NCI-H524 treated with DMSO at 0.1 percent for 48 hours (cell line): Measurements from ENCODE around the gene RHBDL3.
"Not testable (repeated sequence)": the region's sequence is repeated elsewhere in the genome, so short reads cannot be mapped to it uniquely, and the experiment has no call there.

ENCODE experiments used
- DNase-seq: peaks from one replicate; lab custom pipeline; 2025; lab: John Stamatoyannopoulos, UW

RHBDL3 gene, protein sequence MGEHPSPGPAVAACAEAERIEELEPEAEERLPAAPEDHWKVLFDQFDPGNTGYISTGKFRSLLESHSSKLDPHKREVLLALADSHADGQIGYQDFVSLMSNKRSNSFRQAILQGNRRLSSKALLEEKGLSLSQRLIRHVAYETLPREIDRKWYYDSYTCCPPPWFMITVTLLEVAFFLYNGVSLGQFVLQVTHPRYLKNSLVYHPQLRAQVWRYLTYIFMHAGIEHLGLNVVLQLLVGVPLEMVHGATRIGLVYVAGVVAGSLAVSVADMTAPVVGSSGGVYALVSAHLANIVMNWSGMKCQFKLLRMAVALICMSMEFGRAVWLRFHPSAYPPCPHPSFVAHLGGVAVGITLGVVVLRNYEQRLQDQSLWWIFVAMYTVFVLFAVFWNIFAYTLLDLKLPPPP

DNA sequence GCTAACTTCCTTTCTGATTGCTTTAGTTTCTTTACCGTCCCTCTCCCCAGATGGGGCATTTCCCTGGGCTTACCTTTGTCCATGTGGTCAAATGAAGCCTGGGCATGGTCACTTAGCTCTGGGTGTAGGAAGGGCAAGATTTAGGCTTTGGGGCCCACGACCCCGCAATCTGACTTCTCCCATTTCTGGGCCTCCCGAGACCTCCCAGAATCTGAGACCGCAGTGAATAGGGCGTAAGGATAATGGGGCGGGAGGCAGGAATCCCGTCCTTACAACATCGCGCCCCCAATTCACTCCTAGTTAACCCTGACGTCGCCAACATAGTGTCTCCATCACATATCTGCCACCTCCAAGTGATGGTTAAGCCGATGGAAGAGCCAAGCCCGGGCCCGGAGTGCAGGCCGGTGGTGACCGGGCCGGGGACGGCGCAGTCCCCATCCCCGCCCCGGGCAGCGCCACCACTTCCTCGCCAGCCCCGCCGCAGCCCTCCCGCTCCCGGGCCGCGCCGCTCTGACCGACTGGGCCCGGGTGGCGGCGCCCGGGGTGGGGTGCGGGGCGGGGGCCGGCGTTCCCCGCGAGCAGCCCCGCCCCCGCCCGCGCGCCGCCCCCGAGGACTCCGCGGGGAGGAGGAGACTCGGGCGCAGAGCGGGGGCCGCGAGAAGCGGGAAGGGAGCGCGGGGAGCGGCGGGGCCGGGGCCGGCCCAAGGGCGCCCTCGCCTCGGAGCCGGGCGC is at the start of gene RHBDL3:
Gene RHBDL3 (plus strand): TSS at position 641 of the 732 bp plus-strand sequence. CDS start 358 bp downstream, outside the sequence.
- no peak for DNase-seq

DNA sequence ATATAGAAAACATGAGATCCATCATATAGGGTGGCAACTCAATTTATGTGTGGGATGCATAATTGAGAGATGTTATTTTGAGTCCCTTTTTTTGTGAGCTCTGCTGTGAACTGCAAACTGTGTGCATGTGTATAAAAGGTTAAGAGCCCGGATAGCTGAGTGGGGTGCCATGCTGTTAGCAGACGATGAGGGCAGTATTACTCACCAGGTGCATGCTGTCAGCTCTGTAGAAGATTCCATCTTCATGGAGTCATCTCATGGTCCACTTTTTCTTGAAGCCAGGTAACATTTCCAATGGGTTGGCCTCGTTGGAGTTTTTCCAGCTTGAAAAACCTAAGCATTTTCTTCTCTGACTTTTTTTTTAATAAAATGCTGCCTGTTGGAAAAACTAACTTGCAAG is 43.0 kb upstream of the RHBDL3 start:
- DNase-seq, result no peak

DNA sequence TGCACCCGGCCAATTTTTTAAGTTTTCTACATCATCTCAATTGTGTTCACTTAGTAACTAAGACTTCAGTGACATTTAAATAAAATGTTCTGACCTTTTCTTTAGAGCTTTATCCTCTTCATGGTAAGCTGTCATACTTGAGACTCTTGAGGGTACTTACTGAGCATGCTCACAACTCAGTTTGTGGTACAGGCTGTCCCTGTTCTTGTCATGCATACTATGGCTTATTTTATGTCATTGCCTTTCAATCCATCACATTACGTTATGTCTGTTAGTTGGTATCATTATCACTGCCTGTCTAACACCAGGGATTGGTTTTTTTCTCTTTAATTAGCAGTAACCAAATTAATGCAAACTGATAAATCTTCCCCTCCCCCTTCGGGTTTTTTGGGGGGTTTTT is 41.9 kb upstream of the RHBDL3 start:
- DNase-seq, result no peak

DNA sequence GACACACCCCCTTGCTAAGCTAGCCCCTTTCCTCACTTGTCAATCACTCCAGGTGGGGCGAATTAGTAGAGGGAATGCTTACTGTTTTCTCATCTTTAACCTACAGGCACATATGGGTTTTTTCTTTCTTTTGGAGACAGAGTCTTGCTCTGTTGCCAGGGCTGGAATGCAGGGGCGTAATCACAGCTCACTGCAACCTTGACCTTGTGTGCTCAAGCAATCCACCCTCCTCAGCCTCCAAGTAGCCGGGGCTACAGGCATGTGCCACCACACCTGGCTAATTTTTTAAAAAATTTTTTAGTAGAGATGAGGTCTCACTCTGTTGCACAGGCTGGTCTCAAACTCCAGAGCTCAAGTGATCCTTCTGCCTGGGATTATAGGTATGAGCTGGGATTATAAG is 38.7 kb upstream of the RHBDL3 start:
- no peak for DNase-seq

DNA sequence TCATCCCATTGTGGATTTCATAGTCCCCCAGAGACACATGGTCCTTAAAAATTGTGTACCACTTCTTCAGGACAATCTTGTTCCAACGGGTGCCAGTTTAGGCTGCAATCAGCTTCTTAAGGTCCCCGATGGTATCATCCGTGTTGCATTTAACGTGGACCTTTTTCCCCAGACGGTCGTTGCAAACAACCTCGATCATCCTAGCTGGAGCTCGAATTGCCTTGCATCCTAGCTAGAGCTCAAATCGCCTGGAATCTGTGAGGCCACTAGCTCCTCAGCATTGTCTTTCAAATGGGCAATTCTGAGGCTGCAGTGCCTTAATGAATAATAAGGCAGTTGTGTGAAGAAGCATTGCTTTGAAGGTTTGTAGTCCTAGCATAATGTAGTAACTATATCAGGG is 37.7 kb upstream of the RHBDL3 start:
- no peak for DNase-seq

DNA sequence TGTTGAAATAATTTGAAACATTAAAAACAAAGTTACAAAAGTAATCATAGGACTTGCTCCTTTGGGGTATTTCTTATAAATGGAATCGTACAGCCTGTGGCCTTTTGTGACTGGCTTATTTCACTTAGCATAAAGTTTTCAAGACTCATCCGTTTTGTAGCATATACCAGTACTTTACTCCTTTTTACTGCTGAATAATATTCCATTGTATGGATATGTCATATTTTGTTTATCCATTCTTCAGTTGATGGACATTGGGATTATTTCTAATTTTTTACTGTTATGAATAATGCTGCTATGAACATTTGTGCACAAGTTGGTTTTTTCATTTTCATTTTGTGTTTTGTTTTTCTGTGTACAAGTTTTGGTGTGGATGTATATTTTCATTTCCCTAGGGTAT is 30.0 kb upstream of the RHBDL3 start:
- no peak for DNase-seq

DNA sequence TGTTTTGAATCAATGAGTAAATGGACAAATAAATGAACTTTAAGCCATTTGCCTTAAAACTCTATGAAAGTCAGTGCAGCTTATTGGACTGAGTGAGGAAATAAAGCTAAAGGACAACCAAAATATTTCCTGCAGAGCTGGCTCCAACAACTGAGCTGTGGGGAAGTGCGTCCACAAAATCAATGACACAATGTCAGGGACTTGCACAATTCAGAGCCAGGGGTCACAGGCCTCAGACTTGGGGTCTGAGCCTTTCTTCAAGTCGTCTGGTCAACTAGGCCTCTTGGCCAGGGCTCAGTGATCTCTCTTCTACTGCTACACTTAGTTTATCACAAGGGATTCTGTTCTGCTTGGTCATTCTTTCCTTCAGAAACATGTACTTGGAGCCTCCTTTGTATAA is 26.2 kb upstream of the RHBDL3 start:
- DNase-seq, result no peak

DNA sequence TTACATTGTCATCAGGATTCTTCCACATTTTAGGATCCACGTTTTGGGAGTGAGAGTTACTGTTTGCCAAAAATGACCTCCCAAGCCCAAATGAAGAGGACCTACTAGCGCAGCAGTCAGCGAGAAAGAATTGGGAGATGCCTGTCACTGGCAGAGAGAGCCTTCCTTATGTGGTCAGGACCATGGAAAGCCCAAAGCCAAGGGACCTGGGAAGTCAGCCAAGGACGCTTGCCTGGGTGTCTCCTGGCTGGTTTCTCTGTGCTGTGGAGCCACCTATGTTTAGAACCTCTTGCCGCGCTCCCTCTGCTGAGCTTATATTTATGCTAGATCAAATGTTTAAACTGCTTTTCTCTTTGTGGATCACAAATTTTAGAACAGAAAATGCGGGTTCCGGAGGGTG is 24.9 kb upstream of the RHBDL3 start:
- DNase-seq, result no peak

DNA sequence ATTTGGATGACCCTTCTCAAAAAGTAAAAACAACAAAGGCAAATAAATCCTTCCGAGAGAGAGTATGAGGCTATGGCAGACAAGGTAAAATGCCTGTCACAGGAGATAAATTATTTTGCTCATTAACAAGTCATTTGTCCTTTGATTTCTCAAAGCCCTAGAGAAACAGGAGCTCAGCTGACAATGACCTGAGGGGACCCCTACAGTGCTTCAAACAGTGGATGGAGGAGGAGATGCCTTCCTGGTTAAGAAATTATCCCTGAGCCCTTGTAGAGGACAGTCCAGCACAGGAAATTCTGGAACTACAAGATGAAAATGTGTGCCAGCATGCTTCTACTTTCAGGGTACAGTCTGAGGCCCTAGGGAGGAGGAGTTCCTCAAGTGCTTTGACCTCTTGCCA is 24.0 kb upstream of the RHBDL3 start:
- DNase-seq, result no peak

DNA sequence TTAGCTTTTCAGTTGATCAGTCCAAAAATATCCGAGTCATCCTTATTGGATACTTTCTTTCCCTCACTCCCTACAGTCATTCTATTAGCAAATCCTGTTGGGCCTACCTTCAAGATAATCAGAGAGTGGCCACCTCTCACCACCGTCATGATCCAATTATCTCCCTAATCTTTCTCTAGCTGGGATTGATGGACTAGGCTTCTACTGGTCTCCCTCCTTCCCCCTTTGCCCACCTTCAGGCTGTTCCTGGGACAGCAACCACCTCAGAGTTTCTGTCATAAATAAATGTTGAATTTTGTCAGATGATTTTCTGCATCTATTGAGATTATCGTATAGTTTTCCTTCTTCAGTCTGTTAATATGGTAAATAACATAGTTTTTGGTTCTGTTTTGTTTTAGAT is 16.2 kb upstream of the RHBDL3 start:
- no peak for DNase-seq

DNA sequence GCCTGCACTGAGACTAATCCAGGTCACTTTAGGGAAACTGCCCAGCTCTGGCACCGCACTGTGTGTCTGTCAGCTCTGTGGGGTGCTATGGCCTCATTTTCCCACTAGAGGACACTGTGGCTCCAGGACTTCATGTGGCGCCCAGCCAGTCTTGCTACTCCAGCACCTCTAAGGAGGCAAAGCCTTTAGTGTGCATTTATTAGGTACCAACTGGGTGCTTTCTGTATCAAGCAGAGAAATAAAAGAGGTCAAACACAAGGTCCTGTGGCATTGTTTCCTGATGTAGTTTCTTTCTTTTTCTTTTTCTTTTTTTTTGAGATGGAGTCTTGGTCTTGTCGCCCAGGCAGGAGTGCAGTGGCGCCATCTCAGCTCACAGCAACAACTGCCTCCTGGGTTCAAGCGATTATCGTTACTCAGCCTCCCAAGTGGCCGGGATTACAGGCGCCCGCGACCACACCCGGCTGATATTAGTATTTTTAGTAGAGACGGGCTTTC is 12.5 kb upstream of the RHBDL3 start:
- no peak for DNase-seq

DNA sequence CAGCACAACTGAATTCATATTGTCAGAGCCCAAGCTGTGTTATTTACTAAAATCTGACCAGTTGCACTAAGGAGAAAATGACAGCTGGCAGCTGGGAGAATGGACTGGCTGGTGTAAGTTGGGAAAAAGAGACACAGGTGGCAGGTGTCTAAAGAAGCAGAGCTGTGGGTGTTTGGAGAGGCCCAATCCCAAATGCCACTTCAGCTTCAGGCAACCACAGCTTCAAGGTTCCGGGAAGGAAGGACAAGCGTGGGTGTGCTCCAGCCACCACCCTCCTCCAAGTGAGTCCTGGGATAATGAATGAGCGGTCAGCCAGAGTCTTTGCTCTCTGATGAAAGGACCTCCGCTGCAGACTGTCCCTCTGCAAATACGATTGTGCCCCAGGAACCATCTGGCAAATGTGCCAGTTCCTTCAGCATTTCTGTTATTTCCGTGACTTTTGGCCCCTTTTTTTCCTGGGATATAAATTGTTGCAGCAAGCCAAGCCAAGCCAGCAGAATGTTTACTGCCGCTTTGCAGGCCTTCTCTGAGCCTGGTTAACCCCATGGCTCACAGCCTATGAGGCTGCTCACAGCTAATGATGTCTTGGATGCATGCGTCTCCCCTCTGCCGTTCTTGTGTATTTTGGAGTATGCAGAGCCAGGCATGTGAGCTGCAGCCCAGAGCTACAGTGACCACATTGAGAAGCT is 9.5 kb upstream of the RHBDL3 start:
- DNase-seq, result peak; percentile 95

DNA sequence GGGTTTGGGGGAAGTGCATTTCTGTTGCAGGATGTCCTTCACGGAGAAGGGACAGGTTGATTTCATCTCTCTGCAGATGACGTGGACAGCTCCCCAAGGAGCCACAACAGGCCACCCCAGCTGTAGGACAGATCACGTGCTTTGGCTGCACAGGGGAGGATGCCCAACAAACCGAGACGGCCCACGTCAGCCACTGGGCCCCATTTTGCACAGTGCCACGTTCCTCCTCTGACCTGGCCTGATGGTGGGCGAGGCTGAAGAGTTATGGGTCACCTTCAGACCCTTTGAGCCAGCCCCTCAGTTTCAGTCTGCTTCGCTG is 9.0 kb upstream of the RHBDL3 start:
- DNase-seq, result peak; percentile 82

DNA sequence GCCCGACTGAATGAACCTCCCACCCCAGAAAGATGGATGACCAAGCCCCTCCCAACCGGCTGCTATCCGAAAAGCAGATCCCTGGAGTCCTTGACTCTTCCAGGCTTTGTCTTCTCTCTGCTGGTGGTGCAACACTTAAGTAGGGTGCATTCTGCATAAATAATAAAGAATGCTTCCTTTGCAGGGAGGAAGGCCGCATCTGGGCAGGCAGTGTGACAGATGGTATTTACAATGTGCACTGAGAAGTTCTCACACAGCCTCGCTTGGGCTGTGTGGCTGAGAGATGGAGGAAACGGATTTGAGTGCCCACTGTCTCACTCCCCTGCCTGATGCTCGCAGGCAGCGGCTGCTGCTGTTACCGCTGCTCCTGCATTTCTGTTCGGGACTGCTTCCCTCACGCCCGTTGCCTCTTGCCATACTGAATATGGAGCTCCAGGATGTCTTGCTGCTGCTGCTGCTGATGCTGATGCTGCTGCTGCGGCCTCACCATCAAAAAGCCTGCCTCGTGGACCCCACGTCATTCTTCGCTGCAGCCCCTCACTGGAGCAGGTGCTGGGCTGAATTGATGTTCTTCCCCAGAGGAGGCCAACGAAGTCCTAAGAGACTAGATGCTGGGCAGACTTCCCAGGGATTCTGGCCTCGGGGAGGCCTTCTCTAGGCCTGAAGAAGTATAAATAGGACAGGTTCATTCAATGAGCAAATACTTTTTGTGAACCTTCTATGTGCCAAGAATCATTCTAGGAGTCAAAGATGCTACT is 7.1 kb upstream of the RHBDL3 start:
- DNase-seq, result peak; percentile 100

DNA sequence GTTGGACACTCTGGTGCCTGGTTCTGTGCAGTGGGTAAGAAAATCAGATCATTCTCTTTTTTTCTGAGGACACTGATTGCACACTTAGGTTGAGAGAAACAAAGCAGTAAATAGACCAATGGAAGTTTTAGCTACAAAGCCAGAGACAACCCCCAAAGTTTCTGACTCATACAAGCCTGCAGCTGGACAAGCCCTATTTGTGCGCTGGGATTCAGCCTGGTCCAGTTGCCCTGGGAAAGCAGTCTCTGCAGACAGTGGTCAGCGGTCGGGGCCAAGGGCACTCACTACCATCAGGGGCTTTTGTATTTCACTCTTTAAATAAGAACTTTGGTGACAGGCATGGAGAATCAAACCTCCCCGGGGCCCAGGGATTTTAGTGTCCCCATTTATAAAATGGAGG is 6.0 kb upstream of the RHBDL3 start:
- no peak for DNase-seq

DNA sequence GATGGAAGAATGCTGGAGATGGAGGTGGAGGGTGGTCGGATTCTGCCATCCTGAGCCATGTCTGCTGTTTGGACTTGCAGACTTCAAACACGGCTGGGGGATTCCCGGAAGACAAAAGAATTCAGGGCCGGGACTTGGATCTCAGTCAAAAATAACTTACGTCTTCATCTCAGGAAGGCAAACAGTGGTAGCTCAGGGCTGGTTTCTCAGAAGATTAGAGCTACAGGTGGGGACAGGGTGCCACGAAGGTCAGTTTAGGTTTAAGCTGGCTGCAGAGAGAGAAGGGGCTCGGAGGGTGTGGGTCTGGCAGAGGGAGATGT is 4.3 kb upstream of the RHBDL3 start:
- no peak for DNase-seq

DNA sequence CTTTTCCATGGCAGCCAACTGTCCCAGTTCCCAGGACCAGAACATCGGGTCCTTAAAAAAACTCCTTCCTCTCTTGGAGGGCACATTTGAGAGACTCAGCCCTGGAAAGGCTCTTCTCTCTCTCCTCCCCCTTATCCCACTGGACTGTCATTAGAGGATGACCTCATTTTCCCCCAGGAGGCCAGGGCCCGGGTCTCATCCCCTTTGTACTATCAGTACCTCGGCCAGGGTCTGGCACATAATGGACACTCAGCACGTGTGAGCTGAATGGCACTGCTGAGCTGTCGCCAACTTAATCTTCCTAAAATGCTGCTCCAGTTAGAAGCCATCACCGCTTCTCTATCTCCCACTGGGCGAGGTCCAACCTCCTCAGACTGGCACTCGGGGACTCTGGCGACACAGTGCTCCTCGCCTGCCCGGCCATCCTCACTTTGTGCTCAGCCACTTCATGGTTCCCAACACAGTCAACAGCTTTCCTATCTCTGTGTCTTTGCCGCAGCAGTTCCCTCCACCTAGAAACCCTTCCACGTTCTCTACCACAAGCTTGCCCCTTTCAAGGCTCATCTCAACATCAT is 3.6 kb upstream of the RHBDL3 start:
- DNase-seq, result no peak

DNA sequence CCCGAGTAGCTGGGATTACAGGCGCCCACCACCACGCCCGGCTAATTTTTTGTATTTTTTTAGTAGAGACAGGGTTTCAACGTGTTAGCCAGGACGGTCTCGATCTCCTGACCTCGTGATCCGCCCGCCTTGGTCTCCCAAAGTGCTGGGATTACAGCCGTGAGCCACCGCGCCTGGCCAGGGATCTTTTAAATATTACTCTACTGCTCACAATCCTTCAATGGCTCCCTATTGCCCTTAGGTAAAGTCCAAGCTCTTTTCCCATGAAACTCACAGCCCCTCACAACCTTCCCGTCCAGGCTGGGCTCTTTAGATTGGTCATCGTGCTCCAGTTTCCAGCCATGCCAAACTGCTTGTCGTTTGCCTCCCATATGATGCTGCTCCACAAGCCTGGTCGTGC is 2.1 kb upstream of the RHBDL3 start:
- not testable (repeated sequence) for DNase-seq

DNA sequence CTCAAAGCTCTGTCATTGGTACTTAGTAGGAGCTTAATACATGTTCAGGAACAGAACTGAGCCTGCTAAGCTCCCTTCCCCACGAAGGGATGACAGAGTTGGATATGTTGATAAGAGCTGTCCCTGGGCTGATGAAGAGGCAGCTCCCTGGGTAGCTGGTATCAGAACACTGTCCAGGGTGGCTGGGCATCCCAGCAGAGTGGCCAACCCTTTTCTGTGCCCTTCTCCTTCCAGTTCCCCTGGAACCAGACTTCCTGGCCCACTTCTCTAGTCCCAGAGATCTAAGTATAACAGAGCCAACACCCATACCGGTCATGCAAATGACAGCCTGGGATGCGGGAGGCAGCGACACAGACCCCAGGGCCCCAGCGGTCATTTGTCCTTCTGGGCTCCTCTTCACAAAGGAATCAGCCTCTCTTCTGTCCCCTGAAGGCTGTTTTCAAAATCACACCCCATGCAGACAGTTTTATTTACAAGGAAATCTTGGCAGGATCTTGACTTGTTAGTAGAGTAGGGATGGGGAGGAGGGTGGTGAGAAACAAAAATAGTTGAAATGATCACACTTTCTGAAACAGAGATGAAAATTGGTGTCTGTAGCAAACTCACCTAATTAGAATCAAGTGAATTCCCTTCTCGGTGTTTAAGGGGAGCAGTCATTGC is 1.4 kb upstream of the RHBDL3 start:
- DNase-seq, result no peak

DNA sequence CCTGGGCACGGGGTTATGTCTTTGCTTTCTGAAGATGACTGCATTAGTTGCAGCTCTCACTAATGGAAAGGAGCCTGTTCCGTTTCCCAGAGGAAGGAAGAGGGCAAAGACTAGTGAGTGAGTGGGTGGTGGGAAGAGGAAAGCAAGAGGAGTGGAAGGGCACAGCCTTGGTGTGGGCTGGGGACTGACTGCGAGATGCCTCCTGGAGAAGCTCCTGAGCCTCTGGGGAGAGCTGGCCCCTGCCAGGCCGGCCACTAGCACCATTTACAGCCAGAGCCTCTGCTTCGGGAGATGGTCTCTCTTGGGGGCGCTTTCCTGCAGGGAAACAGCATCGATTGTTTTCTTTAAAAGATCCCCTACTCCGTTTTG is 825 bp upstream of the RHBDL3 start:
- DNase-seq, result no peak

DNA sequence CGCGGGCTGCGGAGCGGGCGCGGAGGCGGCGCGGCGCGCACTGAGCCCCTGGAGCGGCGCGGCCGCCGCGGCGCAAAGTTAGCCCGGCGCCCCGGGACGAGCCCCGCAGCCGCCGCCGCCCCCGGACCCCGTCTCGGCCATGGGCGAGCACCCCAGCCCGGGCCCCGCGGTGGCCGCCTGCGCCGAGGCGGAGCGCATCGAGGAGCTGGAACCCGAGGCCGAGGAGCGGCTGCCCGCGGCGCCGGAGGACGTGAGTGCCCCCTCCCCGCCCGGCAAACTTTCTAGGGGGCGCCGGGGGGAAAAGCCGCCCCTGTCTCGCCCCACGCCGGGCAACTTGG is 388 bp downstream of the RHBDL3 start:
- DNase-seq, result no peak
